GM12878 (cell line): ENCODE measurements around the gene ZBTB6. TPM values are rescaled to one million over a fixed set of nuclear protein-coding genes. Genes with fewer than 3 reads are reported as not detected.

Experiments
- ATAC-seq: fragments of 200-7000 bp; cut with Tn5 transposase; 3 replicates; pipeline ENCODE4 v1.9.1; 2020; ENCODE audit warnings: mild to moderate bottlenecking, moderate library complexity
- BruUV-seq: library from RNA; stranded (reverse); fragments of 400-500 nt; replicated peaks from 2 replicates; lab custom pipeline; 2021; lab: Mats Ljungman, UMichigan
- CTCF ChIA-PET: fragments of 300-600 bp; sonication (Branson Sonifier 250); formaldehyde crosslinking; extraction: SDS; loops from one replicate; lab custom pipeline; 2021; ENCODE audit warnings: inconsistent platforms; lab: Yijun Ruan, JAX
- POLR2A ChIA-PET: fragments of 350-600 bp; formaldehyde crosslinking; extraction: SDS; loops from one replicate; lab custom pipeline; 2021; ENCODE audit warnings: inconsistent platforms; lab: Charles Lee
- RAD21 ChIA-PET: fragments of 300-600 bp; sonication (Branson Sonifier 250); formaldehyde crosslinking; loops from one replicate; lab custom pipeline; 2023; ENCODE audit warnings: antibody characterized with exemption; ENCODE audit not compliant: unreplicated experiment; lab: Charles Lee
- SMC1A ChIA-PET: fragments of 300-600 bp; sonication (Branson Sonifier 250); formaldehyde crosslinking; loops from one replicate; lab custom pipeline; 2023; ENCODE audit not compliant: unreplicated experiment, uncharacterized antibody; lab: Charles Lee
- DNase-seq: peaks from one replicate; pipeline ENCODE4 v3.0.0-alpha.2; 2011; ENCODE audit warnings: low read depth, low spot score
- FAIRE-seq: peaks from 3 replicates; lab custom pipeline; 2011; peaks lifted over from hg19 to GRCh38; lab: Jason Lieb, UNC
- H2AFZ ChIP-seq: 2 replicates; pipeline ENCODE4 v1.6.0; 2011; ENCODE audit warnings: low read depth, low read length, control low read depth; ENCODE audit not compliant: control insufficient read depth
- H3K27ac ChIP-seq: 2 replicates; pipeline ENCODE4 v1.5.1; 2011; ENCODE audit warnings: control low read depth; ENCODE audit not compliant: control insufficient read depth, insufficient read depth
- H3K27me3 ChIP-seq, 2 experiments: replicated peaks in 1 of 2; 2 replicates each; pipeline versions ENCODE4 v1.6.0 to v1.6.1; 2011; ENCODE audit warnings: low read length in 1 of 2; ENCODE audit not compliant: control insufficient read depth in 2 of 2, insufficient read depth in 2 of 2
- H3K36me3 ChIP-seq, 2 experiments: 2 replicates each; pipeline ENCODE4 v1.5.1; 2011; ENCODE audit warnings: low read length in 1 of 2; ENCODE audit not compliant: control insufficient read depth in 2 of 2, insufficient read depth in 2 of 2
- H3K4me1 ChIP-seq: 2 replicates; pipeline ENCODE4 v1.6.1; 2011; ENCODE audit warnings: mild to moderate bottlenecking, low read length, moderate library complexity, mixed read lengths; ENCODE audit not compliant: control insufficient read depth, insufficient read depth
- H3K4me2 ChIP-seq: 2 replicates; pipeline ENCODE4 v1.6.0; 2011; ENCODE audit warnings: control low read depth; ENCODE audit not compliant: control insufficient read depth, insufficient read depth
- H3K4me3 ChIP-seq: fragments of 200-600 bp; sonication (generic); 2 replicates; pipeline ENCODE4 v1.5.1; 2016
- H3K79me2 ChIP-seq: 2 replicates; pipeline ENCODE4 v1.6.0; 2011; ENCODE audit warnings: low read length; ENCODE audit not compliant: control insufficient read depth, insufficient read depth
- H3K9ac ChIP-seq: 2 replicates; pipeline ENCODE4 v1.8.0; 2011; ENCODE audit warnings: low read length, control low read depth, mixed read lengths; ENCODE audit not compliant: control insufficient read depth, insufficient read depth
- H3K9me3 ChIP-seq: replicated peaks from 3 replicates; pipeline ENCODE4 v1.5.1; 2011; ENCODE audit warnings: mild to moderate bottlenecking, low read length; ENCODE audit not compliant: control insufficient read depth, insufficient read depth
- H4K20me1 ChIP-seq: 2 replicates; pipeline ENCODE4 v1.6.0; 2011; ENCODE audit not compliant: control insufficient read depth, insufficient read depth
- BMI1 ChIP-seq: fragments of 450-650 bp; IDR thresholded peaks from 2 replicates; pipeline ENCODE4 v1.6.1; 2016; ENCODE audit warnings: mild to moderate bottlenecking, moderate library complexity, borderline replicate concordance
- CHD1 ChIP-seq: IDR thresholded peaks from 2 replicates; pipeline ENCODE4 v1.6.1; 2012; ENCODE audit warnings: low read depth, low read length, improper control_type of control experiment
- FOXK2 ChIP-seq: fragments of 450-650 bp; IDR thresholded peaks from 2 replicates; pipeline ENCODE4 v1.6.1; 2017; ENCODE audit warnings: mild to moderate bottlenecking, moderate library complexity
- KLF5 ChIP-seq: fragments of 450-650 bp; IDR thresholded peaks from 2 replicates; pipeline ENCODE4 v1.6.1; 2014; ENCODE audit warnings: mild to moderate bottlenecking; ENCODE audit not compliant: partially characterized antibody
- MEF2B ChIP-seq: fragments of 450-650 bp; IDR thresholded peaks from 2 replicates; pipeline ENCODE4 v1.6.1; 2018; ENCODE audit warnings: mild to moderate bottlenecking, moderate library complexity; ENCODE audit not compliant: partially characterized antibody, poor library complexity, severe bottlenecking
- MLLT1 ChIP-seq: fragments of 450-650 bp; IDR thresholded peaks from 2 replicates; pipeline ENCODE4 v1.6.1; 2016; ENCODE audit warnings: mild to moderate bottlenecking
- NKRF ChIP-seq: fragments of 450-650 bp; conservative IDR thresholded peaks from 2 replicates; pipeline ENCODE4 v1.6.1; 2017; ENCODE audit warnings: mild to moderate bottlenecking, moderate library complexity
- RAD51 ChIP-seq: fragments of 450-650 bp; IDR thresholded peaks from 2 replicates; pipeline ENCODE4 v1.6.1; 2016; ENCODE audit warnings: moderate library complexity, mild to moderate bottlenecking, inconsistent platforms
- SIN3A ChIP-seq: IDR thresholded peaks from 2 replicates; pipeline ENCODE4 v1.6.1; 2012; ENCODE audit warnings: low read depth, low read length, improper control_type of control experiment
- SPI1 ChIP-seq: IDR thresholded peaks from 2 replicates; pipeline ENCODE4 v1.6.1; 2011; ENCODE audit warnings: low read depth, mild to moderate bottlenecking, low read length, moderate library complexity, borderline replicate concordance; ENCODE audit not compliant: insufficient read depth
- STAT1 ChIP-seq: fragments of 450-650 bp; conservative IDR thresholded peaks from 2 replicates; pipeline ENCODE4 v1.6.1; 2014; ENCODE audit warnings: antibody characterized with exemption, mild to moderate bottlenecking
- SUPT20H ChIP-seq: IDR thresholded peaks from 2 replicates; pipeline ENCODE4 v1.6.1; 2011; ENCODE audit warnings: low read depth, mild to moderate bottlenecking, low read length, moderate library complexity, borderline replicate concordance; ENCODE audit not compliant: control insufficient read depth
- YY1 ChIP-seq: IDR thresholded peaks from 2 replicates; pipeline ENCODE4 v1.6.1; 2011; ENCODE audit warnings: low read depth, mild to moderate bottlenecking, low read length
- ZBTB4 ChIP-seq: fragments of 450-650 bp; formaldehyde crosslinking; IDR thresholded peaks from 2 replicates; pipeline ENCODE4 v1.4.0; 2022; ENCODE audit warnings: mild to moderate bottlenecking, moderate library complexity
- WGBS: methylation state at CpG from one replicate; pipeline ENCODE4 v1.1.6; 2016; ENCODE audit warnings: low lambda C conversion rate; ENCODE audit not compliant: insufficient replicate concordance, insufficient coverage; ENCODE audit errors: missing lambda C conversion rate; 5-methylcytosine and 5-hydroxymethylcytosine counted together
- in situ Hi-C: fragments of 300-500 bp; cut with MboI; formaldehyde crosslinking; loops from 9 replicates; pipeline ENCODE4 v1.14.3; 2018; ENCODE audit warnings: mixed read lengths
- intact Hi-C: fragments of 100-400 bp; cut with micrococcal nuclease; formaldehyde crosslinking; loops from one replicate; pipeline ENCODE4 v1.14.2; 2022; ENCODE audit not compliant: unreplicated experiment
- polyA plus RNA-seq, 11 experiments: library from polyadenylated mRNA; depleted of rRNA in 4 of 11; unstranded in 6 of 11; stranded (reverse) in 5 of 11; fragments of >200 nt; fragmentation: Nextera tagmentation in 4 of 11; fragmentation: Illumina TruSeq in 1 of 11; extraction: Ambion mirVana in 4 of 11; extraction: Trizol in 1 of 11; gene quantifications; 1 replicate in 1 of 11; 2 replicates in 10 of 11; pipeline versions ENCODE4 v1.2.1 to v1.2.3, GENCODE V29; 2011 to 2016; ENCODE audit warnings: inconsistent platforms in 2 of 11, missing spikeins in 2 of 11, low read depth in 1 of 11
- total RNA-seq, 4 experiments: library from RNA; depleted of rRNA in 3 of 4; stranded (reverse); fragments of >200 nt in 3 of 4; fragmentation: Illumina TruSeq in 1 of 4; extraction: Trizol in 1 of 4; gene quantifications; 2 replicates each; pipeline versions ENCODE4 v1.2.1 to v1.2.3, GENCODE V29; 2013 to 2021

ZBTB6 gene
- total and polyA plus RNA-seq, 10 of the 15 experiments (the other 5 are each of a cell fraction or from before 2014, with no cell fraction given): 1.7 to 11.5 (median 7.0) TPM

- no TSS peak for BruUV-seq
- Histone ChIP-seq H3K27me3 (no peaks in the 10 kb centered on the region), H3K4me2 (peak overlapping the region; percentile 66), H2AFZ (peak overlapping the region; percentile 72), H3K9me3 (no peaks in the 10 kb centered on the region), H4K20me1 (no peaks in the 10 kb centered on the region), H3K36me3 (peaks cover 0 to 13% of the 10 kb centered on the region in 2 experiments; a peak in 3 of 4 replicates), H3K4me3 (peak overlapping the region; percentile 78), H3K79me2 (peaks cover 21% of the 10 kb centered on the region), H3K4me1 (peaks cover 4% of the 10 kb centered on the region; the same call in 1 of the 2 replicates), H3K27ac (peak overlapping the region; percentile 87), H3K9ac (peak overlapping the region; percentile 73)
- SMC1A ChIA-PET: interaction anchor here (0.6 to 3.5 kb wide), 10 partner anchors 10 to 79 kb away, joined by 3 to 25 read pairs (median 8); partner anchors contain the start of genes RABGAP1, RC3H2 and ZBTB26
- CTCF ChIA-PET: interaction anchor here (0.7 to 2.0 kb wide), 17 partner anchors 10 to 473 kb away, joined by 3 to 17 read pairs (median 4); partner anchors contain the start of genes RABGAP1 and ZBTB26
- under 1% methylated on average over 9 of the region's 9 CpGs for WGBS
- no peak for FAIRE-seq
- ATAC-seq: no peak
- intact Hi-C loops (loop anchor here (5.0 kb wide), 1 partner anchor 80 kb away; no protein-coding TSS in a partner anchor), in situ Hi-C loops (loop anchor here (25.0 kb wide), 1 partner anchor 1950 kb away; the partner anchor contains the start of genes ARPC5L, RPL35 and WDR38)
- RAD21 ChIA-PET: interaction anchor here (0.7 to 2.7 kb wide), 12 partner anchors 9 to 1353 kb away, joined by 3 to 22 read pairs (median 4); partner anchors contain the start of genes PDCL, RABGAP1 and ZBTB26
- no peak for DNase-seq
- POLR2A ChIA-PET: interaction anchor here (0.6 to 3.3 kb wide), 11 partner anchors 10 to 648 kb away, joined by 3 to 45 read pairs (median 7); partner anchors contain the start of genes MRRF, RABGAP1, RBM18 and RC3H2
- TF ChIP-seq FOXK2 (no peak), MLLT1 (peak; percentile 32), STAT1 (no peak), SPI1 (peak; percentile 84; the same call in 1 of the 2 replicates), ZBTB4 (CRISPR knock-in tag) (no peak), NKRF (no peak), SIN3A (0 out of 2 replicates have a peak, but pooled peaks have one; percentile 36), KLF5 (no peak), RAD51 (peak; percentile 62; the same call in 1 of the 2 replicates), YY1 (no peak), SUPT20H (no peak), CHD1 (0 out of 2 replicates have a peak, but pooled peaks have one; percentile 21), BMI1 (peak; percentile 11; the same call in 1 of the 2 replicates), MEF2B (peak; percentile 11)
Measured at GRCh38 chr9:122912671-122912963, 506 bp downstream of the ZBTB6 start.
